GM21723 (cell line): ENCODE data around the gene DCAF7.

ENCODE experiments used
- ATAC-seq: cut with Tn5 transposase; IDR thresholded peaks from one replicate; pipeline ENCODE4 v1.9.1; 2021; ENCODE audit warnings: mild to moderate bottlenecking, moderate library complexity; ENCODE audit not compliant: unreplicated experiment

The DCAF7 gene

GRCh38 chr17:63543822-63544420 is 6.4 kb upstream of the DCAF7 start:
- ATAC-seq = no peak

DNA sequence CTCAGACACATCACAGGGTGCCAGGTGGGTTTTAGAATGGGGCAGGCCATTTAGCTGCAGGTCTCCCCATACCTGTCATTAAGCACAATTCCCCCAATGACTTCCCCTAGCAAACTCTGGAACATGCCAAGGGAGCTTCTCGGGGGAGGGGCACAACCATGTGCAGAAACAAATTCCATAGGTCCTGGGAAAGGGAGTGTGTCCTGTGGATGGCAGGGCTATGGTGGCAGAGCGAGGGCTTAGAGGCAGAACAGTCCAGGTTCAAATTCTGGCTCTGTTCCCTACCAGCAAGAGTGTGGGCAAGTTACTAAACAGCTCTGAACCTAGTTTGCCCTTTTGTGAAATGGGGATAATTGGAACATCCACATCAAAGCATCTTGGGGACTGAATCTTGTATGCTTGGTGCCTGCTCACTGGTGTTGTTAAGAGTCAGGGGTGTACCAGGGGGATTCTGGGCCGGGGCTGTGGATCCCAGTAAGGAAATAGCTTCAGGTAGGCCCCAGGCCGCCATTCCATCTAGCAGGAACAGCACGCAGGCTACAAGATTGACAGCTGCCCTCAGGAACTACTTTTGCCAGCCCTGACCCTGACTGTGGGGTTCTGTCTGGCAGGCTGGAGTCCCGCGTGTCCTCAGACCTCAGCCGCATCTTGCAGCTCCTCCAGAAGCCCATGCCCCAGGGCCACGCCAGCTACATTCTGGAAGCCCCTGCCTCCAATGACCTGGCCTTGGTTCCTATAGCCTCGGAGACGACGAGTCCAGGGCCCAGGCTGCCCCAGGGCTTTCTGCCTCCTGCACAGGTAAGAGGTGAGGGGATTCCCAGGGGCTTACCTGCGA is 5.6 kb upstream of the DCAF7 start:
- no peak for ATAC-seq

- ATAC-seq = no peak
These were observed 3.8 kb upstream of the DCAF7 start for GRCh38 chr17:63546308-63547082.

- no peak for ATAC-seq
These were observed 3.2 kb upstream of the DCAF7 start for GRCh38 chr17:63547083-63547523.

DNA sequence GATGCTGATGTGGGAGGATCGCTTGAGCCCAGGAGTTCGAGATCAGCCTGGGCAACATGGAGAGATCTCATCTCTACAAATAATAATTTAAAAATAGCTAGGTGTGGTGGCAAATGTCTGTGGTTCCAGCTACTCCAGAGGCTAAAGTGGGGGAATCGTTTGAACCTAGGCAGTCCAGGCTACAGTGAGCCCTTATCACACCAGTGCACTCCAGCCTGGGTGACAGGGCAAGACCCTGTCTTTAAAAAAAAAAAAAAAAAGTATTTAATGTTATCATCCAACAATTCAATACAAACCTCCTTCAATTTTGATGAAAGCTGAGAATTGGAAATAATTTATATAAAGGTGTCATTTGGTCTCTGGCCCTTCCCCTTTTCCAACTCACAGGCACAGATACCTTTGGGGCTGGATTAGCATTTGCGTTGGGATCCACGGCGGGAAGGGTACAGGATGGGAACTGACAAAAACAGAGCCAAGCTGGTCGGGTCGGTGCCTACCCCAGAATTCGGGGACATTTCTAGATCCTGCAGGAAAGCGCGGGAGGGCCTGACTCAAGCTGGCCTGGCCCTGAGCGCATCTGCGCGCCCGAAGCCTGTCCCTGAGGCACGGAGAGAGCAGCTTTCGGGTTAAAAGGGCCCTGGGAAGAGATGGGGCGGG is 860 bp upstream of the DCAF7 start:
- ATAC-seq = peak; percentile 28

DNA sequence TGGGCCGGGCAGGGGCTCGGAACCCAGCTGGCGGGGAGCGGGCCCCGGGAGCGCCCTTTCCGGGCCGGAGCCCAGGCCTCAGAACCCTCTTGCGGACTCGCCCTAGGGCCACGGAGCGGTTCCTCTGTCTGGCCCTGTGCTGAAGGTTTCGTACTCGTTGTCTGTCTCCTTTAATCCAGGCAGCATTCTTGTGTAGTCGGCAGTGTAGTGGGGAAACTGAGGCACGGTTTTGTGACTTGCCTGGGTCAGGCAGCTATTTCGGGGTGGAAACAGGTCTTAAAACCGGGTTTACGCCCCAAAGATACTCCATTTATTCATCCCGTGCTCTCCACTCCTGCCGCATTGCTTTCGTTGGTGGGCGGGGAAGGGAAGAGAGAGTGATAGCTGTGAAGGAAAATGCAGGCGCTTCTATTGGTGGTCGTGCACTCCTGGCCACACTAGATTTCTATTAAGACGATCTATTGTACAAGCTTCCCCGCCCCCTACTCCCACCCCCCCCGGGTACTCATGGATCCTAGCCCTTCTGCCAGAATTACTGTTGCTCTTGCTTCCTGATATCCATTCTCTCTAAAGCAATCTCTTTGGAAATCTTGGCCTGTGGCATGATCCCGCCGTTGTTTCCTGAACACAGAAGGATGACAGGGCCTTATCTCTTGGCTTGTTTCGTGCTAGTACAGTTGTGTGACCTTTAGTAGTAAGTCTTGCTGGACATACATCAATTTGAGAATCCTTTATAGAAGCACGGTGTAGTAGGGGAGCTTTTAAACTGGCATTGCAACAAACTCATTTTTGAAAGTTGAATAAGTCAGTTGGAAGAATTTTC is 751 bp downstream of the DCAF7 start:
- peak; percentile 2 for ATAC-seq

- no peak for ATAC-seq
These were observed 1.9 kb downstream of the DCAF7 start for GRCh38 chr17:63552211-63552610.

DNA sequence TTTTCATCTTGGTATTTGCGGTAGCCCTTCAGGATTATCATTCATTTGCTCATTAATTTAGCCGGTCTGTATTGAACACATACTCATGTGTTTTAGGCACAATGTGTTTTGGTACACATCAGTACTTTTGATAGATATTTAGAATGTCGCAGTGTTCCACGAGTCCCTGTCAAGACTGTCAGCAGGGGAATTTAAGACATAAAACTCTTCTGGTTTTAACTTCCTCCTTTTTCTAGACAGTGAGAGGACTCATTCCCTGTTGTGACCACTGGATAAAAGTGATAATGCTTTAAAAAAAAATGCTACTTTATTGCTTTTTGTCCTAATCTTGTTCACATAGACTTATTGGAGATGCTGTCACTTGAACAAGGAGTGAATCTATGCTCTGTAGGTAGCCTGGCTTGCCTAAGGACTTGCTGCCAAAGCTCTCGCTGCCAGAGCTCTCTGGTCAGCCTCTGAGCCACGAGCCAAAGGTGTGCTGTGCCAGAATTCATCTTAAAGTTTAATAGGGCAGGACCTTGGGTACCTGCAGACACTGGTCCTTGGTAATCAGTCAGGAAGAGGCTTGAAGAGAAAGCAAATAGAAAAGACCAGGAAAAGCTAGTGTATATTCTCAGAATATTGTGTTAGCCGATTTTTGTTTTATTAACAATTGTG is 5.4 kb downstream of the DCAF7 start:
- no peak for ATAC-seq

GRCh38 chr17:63557416-63557815 is 7.1 kb downstream of the DCAF7 start:
- no peak for ATAC-seq

DNA sequence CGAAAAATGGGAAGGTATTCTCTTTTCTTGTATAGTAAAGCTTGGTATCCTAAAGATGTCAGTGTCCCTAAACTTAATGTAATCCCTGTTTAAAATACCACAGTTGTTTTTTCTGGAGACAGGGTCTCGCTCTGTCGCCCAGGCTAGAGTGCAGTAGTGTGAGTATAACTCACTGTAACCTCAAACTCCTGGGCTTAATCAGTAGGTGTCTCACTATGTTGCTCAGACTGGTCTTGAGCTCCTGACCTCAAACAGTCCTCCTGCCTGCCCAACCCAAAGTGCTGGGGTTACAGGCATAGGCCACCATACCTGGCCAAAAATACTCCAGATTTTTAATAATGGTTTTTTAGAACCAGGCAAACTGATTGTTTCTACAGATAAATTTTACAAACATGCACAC is 8.2 kb downstream of the DCAF7 start:
- no peak for ATAC-seq

DNA sequence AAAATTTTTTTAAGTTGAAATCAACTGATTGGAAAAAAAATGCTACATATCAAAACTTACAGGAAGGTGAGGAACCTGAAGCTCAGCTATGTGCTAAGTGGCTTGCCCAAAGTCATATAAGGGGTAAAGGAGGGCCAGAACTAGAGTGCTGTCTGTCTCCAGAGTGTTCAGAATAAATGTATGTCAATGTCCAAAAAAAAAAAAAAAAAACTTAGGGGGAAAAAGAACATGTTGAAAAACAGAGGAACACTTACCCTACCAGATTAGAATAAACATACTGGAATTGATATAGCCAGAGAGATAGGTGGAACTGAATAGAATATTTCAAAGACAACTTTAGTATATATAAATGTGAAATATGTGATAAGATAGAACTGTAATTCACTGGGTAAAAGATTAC is 11.5 kb downstream of the DCAF7 start:
- ATAC-seq = no peak

DNA sequence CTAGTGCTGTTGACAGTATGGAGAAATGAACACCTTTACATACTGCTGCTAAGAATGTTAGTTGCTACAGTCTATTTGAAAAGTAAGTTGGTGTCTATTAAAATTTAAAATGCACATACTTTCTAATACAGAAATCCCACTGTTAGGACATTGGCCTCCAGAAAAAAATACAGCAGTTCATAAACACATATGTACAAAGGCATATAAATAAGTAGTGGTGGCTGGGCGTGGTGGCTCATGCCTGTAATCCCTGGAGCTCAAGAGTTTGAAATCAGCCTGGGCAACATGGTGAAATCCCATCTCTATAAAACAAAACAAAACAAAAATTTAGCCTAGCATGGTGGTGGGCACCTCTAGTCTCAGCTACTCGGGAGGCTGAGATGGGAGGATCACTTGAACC is 13.1 kb downstream of the DCAF7 start:
- no peak for ATAC-seq

DNA sequence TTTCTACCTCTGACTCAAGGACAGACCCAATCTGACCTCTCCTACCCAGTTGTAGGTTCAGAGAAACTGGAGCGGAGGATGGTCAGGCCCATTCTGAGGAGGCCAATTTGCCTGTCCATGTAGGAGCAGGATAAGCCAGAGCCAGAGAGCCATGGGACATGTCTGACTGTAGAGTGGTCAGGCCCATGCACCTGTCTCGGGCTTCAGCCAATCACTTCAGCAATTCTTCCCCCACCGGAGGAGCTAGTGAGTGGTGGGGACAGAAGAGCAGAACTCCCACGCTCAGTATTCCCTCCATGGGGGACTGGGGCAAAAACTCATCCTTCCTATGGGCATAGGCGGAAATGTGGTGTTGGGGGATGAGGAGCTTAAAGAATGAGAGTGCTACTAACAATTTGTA is 14.3 kb downstream of the DCAF7 start:
- ATAC-seq = no peak

DNA sequence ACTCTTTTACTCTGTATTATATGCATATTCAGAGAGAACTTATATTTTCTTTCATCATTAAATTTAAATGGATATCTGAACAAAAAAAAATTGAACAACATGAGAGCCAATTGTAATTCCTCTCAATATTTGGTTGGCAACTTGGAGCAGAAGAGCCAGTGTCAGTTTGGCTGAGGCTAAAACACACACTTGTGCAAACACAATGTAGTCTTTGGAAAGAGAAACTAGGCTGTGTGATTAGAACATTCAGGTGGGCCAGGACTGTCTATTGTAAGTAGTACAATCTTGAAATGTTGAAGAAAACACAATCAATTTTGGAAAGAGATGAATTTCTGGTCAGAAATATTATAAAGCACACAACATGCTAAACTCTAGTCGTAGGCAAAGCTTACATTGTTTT is 17.0 kb downstream of the DCAF7 start:
- no peak for ATAC-seq

DNA sequence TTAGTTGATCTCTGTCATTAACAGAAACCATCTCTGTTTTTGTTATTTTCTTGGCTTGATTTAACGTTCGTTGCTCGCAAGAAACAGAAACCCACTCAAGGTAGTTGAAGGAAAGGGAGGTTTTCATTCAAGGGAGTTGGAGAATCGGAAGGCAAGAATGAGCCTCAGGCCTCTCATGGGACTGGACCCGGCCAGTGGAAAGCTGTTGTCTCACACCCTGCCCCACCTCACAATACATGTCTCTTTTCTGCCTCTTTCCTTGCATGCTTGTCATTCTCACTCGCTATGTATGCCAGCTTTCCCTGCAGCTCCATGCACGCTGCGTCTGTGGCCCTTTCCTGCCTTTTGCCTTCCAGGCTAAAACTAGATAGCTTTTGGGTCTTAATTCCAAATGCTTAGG is 18.3 kb downstream of the DCAF7 start:
- no peak for ATAC-seq

DNA sequence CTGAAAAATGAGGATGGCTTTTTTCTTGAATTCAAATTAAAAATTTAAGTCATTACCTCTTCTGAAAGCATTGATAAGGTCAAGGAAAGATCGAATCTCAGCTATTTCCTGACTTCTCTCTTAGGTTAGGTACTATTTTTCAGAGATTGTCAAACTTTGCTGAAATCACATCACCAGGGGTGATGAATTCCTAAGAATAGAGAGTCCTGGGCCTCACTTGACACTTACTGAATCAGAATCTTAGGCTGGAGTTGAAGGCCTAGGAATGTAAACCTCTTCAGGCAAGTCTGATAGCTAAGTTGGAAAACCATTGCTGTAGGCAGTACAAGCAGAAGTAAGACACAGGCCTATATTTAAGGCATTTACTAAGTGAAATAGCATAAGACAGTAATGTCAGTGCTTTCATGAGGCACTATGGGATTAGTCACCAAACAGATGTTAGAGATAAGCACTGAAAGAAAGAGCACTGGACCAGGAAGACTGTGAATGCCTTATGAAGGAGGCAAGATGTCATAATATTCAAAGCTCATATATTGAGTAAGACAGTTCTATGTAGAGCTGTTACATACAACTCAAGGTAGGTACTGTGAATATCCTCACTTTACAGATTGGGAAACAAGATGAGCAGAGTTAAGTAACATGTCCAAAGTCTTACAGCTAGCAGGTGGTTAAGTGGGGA is 21.5 kb downstream of the DCAF7 start:
- ATAC-seq = no peak

DNA sequence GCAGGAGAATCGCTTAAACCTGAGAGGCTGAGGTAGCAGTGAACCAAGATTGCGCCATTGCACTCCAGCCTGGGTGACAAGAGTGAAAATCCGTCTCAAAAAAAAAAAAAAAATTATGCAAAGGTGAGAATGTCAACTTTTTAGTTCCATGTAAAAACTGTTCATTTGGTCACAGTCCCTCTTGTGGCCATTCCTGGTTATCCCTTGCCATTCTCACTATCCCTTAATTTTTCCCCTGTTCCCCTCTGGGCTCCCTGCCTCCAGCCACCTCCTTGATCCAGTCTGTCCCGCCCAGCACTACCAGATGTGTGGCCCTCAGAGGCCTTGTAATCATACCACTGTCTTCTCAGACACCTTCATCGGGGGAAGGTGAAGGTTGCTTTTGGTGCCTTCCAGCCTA is 23.4 kb downstream of the DCAF7 start:
- ATAC-seq = no peak

- ATAC-seq = no peak
These were observed 27.9 kb downstream of the DCAF7 start for GRCh38 chr17:63578027-63578768.

DNA sequence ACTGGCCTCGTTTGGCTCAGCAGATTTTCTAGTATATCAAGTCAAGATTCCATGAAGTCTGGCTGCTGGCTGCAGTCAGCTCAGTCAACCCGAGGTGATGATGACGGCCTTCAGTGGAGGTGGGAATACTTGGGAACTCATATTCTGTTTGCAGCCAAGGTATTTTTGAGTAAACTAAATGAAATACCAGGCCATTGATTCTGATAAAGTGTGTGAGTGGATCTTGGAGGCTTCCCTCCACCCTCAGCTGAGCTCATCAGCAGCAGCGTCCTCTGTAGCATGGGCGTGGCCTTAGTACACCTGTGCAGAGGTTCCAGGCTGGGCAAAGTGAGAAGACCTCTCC is 28.5 kb downstream of the DCAF7 start:
- ATAC-seq = no peak
